Measurements from ENCODE around the gene TBCCD1. TPM values are rescaled to one million over a fixed set of nuclear protein-coding genes. Genes with fewer than 3 reads are reported as not detected.
"Not testable (repeated sequence)": the region's sequence is repeated elsewhere in the genome, so short reads cannot be mapped to it uniquely, and the experiment has no call there.

The TBCCD1 gene
- total RNA-seq, 4 donors from 2014 or later: 10.0 to 18.9 (median 16.1) TPM

GRCh38 chr3:186588632-186589031, 21.5 kb upstream of the TBCCD1 start:
- DNase-seq (ENCODE audit: low spot score): no peak
- ATAC-seq (ENCODE audit: low FRiP score): peak; percentile 79
- TF ChIP-seq, protein P1, sequence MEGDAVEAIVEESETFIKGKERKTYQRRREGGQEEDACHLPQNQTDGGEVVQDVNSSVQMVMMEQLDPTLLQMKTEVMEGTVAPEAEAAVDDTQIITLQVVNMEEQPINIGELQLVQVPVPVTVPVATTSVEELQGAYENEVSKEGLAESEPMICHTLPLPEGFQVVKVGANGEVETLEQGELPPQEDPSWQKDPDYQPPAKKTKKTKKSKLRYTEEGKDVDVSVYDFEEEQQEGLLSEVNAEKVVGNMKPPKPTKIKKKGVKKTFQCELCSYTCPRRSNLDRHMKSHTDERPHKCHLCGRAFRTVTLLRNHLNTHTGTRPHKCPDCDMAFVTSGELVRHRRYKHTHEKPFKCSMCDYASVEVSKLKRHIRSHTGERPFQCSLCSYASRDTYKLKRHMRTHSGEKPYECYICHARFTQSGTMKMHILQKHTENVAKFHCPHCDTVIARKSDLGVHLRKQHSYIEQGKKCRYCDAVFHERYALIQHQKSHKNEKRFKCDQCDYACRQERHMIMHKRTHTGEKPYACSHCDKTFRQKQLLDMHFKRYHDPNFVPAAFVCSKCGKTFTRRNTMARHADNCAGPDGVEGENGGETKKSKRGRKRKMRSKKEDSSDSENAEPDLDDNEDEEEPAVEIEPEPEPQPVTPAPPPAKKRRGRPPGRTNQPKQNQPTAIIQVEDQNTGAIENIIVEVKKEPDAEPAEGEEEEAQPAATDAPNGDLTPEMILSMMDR (IDR thresholded peaks at IDR 0.05): no peak

DNA sequence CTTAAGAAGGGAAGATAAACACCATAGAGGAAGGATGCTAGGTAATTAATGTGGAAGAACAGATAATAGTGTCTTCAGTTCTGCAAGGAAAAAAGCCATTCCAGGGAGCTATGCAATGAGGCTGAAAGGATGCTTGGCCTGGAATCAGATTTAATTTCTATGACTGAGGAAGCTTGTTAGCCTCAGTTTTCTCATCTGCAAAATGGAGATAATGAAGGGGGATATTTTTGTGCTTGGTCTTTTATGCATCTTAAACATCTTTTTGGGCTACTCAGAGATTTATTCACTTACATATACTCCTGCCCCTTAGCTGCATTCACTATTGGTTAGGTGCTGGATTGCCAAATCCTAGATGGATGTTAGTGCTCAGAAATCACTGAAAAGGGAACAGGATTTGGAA, 20.0 kb upstream of the TBCCD1 start:
- TF ChIP-seq, protein P1 (IDR thresholded peaks at IDR 0.05): no peak
- ATAC-seq (ENCODE audit: low FRiP score) (no peak), DNase-seq (ENCODE audit: low spot score) (no peak)

- DNase-seq (ENCODE audit: low spot score); ATAC-seq (ENCODE audit: low FRiP score): not testable (repeated sequence)
Measured at GRCh38 chr3:186586245-186586644, 19.1 kb upstream of the TBCCD1 start.

- DNase-seq (ENCODE audit: low spot score) (no peak), ATAC-seq (ENCODE audit: low FRiP score) (no peak)
- TF ChIP-seq, protein P1 (IDR thresholded peaks at IDR 0.05): no peak
Measured at GRCh38 chr3:186583831-186584230, 16.7 kb upstream of the TBCCD1 start.

- ATAC-seq (ENCODE audit: low FRiP score) (no peak), DNase-seq (ENCODE audit: low spot score) (no peak)
- TF ChIP-seq, protein P1 (IDR thresholded peaks at IDR 0.05): no peak
Measured at GRCh38 chr3:186582541-186582940, 15.4 kb upstream of the TBCCD1 start.

DNA sequence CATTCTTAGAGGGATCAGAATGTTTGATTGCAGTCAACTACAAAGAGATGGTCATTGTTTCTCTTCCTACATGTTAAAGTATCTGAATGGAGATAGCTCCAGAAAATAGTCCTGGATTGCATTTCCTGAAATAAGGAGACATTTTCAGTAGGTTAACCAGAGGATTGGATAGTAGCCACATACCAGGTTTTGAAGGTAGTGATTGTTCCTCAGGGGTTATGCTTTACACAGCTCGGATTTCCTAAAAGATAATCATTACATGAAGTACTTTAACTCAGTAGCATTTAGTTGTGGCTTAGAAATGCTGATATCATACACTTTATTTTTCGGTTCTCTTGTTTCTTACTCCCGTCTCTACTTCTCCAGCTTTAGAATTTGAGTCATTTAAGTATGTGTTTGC, 13.6 kb upstream of the TBCCD1 start:
- no peak for ATAC-seq (ENCODE audit: low FRiP score)
- no peak for DNase-seq (ENCODE audit: low spot score)
- TF ChIP-seq, protein P1 (IDR thresholded peaks at IDR 0.05): no peak

DNA sequence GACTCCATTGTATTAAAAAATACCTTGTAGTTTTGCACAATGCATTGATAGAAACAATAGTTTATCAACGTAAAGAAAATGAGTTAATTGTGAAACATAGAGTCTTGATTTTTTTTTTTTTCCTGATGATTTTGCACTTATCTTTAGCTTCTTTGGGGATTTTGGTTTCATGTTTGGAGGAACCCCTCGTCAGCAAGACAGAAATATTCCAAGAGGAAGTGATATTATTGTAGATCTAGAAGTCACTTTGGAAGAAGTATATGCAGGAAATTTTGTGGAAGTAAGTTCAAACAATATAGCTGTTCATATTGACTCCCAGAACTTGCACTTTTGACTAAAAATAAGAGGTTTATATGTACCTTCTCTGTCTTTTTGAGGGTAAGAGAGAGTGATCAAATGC, 10.4 kb upstream of the TBCCD1 start:
- TF ChIP-seq, protein P1 (IDR thresholded peaks at IDR 0.05): no peak
- DNase-seq (ENCODE audit: low spot score) (no peak), ATAC-seq (ENCODE audit: low FRiP score) (no peak)

DNA sequence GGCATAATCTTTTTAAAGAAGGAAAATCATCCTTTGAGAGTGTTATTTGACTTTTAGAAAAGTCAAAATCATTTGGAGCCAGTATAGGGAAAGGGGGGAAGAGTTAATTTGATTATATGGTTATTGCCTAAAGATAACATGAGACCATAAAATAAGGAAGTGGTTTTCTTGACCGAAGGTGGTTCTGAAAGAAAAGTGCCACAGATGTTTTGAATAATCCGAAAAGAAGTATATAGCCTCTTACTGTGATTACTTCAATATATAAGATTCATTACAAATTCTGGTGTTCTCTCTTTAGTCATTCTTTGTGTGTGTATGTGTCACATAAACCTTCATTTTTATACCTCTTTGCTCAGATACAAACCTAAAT, 4.5 kb upstream of the TBCCD1 start:
- no peak for ATAC-seq (ENCODE audit: low FRiP score)
- TF ChIP-seq, protein P1 (IDR thresholded peaks at IDR 0.05): no peak
- DNase-seq (ENCODE audit: low spot score): no peak
